GM18517 (cell line): Measurements from ENCODE around the gene ASF1A.

Source experiments
- ATAC-seq: cut with Tn5 transposase; IDR thresholded peaks from one replicate; pipeline ENCODE4 v1.9.1; 2021; ENCODE audit warnings: mild to moderate bottlenecking, moderate library complexity; ENCODE audit not compliant: unreplicated experiment

ASF1A gene

GRCh38 chr6:118912646-118913045 lies 18.7 kb downstream of the ASF1A start:
- no peak for ATAC-seq

DNA sequence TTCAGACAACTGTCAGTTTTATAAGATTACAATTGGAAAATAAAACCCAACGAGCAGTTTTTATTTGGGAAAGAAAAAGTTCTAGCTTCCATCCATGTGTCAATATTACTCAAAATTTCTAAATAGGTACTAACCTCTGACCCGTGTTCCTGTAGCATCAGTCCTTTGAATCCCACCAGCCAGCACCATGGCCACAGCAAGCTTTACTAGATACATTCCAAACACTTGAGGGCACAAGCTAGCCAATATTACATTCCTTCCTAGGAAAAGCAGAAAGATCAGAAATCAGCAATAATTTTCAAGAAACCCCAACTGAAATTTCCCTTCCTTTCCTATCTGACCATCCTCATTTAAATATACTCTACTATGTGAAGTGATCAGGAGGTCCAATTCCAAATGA lies 19.2 kb downstream of the ASF1A start:
- no peak for ATAC-seq

- ATAC-seq: no peak
These were observed 20.6 kb downstream of the ASF1A start for GRCh38 chr6:118914598-118914997.

DNA sequence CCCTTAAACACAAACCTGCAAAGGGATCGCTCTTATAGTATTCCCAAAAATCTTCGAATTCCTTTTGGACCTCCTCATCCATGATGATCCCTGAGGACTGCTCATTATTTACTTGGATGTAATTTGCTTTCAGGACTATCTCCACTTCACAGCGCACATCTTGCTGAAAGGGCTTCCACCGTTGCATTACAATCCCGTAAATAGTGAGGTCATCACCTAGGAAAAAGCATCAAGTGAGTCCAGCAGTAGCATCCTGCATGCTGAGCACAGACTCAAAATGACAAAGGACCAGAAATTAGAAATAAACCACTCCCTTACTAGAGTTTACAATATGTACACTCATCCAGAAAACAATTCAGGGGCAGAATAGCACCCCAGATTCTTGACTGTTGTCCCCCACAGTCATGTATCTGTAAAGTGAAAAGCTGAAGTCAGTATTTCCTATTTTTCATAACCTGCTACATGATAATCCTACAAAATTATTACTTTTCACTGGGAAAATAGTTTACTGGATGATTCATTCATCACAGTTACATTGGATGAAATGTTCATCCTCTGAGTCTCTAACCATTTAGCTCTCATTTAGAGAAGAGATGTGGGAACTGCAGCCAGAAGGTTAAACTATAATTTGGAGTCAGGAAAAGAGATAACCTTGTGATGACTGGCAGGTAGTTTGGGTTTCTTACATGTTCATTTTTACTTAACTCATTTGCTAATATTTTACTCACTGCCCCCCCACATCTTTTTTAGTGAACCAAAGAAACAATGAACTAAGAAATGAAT lies 23.8 kb downstream of the ASF1A start:
- no peak for ATAC-seq

- no peak for ATAC-seq
These were observed 24.4 kb downstream of the ASF1A start for GRCh38 chr6:118918329-118918725.

GRCh38 chr6:118921084-118921483 lies 27.1 kb downstream of the ASF1A start:
- no peak for ATAC-seq

DNA sequence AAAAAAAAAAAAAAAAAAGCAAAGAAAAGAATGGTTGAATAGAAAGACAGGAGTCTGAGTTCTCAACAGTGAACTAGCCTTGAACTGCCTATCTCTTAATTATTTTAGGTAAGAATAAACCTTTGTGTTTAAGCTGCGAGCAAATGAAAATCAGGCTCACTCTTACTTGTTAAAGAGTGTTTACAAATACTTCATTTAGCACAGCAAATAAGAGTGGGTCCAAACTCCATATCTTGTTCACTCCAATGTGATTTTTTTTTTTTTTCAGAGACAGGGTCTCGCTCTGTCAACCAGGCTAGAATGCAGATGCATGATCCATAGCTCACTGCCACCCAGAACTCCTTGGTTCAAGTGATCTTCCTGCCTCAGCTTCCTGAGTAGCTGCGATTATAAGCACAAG lies 29.1 kb downstream of the ASF1A start:
- ATAC-seq: no peak

DNA sequence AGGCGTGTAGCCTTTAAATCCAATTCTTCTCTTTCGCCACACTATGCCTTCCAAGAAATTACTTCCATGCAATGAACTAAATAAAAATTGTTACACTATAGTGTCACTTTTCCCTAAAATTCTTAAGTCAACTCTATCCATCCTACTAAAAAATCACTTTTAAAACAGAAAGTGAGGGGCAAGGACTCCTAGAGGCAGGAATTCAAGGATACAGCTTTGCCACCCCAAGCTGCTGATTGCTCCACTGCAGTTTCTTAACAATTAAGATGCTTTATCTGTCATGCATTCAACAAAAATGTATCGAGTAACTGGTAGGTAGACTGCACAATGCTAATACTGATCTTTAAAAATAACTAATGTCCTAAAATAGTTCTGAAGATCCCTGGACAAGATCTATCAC lies 36.7 kb downstream of the ASF1A start:
- ATAC-seq: no peak

GRCh38 chr6:118931436-118931835 lies 37.5 kb downstream of the ASF1A start:
- no peak for ATAC-seq

DNA sequence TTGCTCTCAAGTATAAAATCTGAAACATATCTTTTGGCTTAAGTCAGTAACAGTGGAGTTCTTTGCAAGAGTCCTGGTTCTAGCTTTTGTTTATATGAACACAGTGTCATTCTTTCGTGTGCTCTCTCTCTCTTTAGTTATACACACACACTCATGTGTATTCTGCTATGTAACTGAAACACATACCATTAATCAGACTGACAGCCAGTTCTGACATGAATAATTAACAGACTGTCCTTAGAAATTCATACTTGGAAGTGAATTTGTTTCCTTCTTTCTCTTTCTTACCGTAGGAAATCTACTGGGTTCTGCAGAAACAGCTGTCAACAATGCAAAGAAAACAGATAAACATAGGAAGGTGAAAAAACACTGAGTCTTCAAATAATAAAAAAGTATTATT lies 38.5 kb downstream of the ASF1A start:
- ATAC-seq: no peak

DNA sequence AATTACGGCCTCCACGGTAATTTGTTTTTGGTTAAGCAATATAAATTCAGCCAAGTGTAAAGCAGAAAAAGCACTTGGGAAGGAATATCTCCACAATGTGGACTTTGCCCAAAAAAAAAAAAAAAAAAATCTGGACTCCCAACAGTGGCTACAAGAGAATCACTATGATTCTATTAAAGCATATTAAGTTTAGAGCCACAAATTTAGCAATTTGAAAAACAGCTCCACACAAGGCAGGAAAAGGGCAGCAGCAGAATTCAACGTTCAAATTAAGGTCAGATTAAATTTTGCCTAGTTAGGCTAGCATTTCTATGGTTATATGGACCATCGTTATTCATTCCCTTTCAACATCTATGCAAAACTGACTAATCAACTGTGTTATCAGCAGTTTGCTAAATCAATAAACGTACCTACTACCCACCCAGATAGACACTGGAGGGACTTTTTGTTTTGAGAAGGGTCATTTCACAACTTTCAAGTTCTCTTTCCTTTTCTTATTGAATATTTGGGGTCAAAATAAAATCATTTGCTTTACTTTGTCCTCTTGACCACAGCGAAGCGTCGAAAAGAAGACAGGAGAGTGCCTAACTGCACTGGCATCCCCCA lies 40.0 kb downstream of the ASF1A start:
- peak; percentile 26 for ATAC-seq

DNA sequence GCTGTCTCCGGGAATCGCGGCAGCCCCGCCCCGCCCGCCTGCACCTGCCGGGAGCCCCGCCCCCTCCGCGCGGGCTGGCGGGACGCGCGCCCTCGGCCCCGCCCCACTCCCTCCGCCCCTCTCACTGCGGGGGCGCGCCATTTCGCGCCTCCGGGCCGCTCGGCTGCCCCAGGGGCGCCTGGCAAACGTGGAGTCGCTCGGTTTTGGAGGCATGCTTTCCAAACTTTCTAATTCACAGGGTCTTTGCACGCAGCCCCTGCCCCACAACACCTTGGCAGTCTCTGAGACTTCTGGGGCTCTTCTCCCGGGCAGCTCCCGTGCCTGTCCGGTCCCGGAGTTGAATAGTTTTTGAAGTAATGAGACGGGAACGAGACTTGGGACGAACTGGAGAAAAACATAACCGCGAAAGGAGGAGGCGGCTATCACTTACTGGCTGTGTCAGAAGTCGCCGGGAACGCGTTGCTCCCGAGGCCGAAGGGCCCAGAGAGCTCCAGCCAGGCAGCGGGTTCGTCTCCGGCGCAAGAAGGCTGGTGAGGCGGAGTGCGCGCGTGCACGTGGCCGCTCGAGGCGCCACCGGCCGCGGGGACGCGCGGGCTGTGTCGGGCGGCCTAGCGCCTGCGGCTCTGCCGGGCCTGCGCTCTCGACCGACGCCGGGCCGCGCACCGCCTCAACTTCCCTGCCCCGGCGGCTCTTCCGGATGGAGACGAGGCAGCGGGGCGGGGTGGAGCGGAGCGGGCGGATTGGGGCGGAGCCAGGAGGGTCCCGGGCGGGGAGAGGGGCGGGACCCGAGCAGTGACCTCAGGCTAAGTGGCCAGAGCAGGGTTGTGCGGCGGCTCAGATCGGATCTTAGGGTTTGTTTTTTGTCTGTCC lies 40.7 kb downstream of the ASF1A start, which contains the start of gene MCM9:
Gene MCM9, minus strand, starts transcription at position 699 of the 870 bp plus-strand sequence. CDS start 3,436 bp downstream, outside the sequence.
- ATAC-seq: peak; percentile 87

GRCh38 chr6:118935331-118935668 lies 41.3 kb downstream of the ASF1A start:
- peak; percentile 24 for ATAC-seq

DNA sequence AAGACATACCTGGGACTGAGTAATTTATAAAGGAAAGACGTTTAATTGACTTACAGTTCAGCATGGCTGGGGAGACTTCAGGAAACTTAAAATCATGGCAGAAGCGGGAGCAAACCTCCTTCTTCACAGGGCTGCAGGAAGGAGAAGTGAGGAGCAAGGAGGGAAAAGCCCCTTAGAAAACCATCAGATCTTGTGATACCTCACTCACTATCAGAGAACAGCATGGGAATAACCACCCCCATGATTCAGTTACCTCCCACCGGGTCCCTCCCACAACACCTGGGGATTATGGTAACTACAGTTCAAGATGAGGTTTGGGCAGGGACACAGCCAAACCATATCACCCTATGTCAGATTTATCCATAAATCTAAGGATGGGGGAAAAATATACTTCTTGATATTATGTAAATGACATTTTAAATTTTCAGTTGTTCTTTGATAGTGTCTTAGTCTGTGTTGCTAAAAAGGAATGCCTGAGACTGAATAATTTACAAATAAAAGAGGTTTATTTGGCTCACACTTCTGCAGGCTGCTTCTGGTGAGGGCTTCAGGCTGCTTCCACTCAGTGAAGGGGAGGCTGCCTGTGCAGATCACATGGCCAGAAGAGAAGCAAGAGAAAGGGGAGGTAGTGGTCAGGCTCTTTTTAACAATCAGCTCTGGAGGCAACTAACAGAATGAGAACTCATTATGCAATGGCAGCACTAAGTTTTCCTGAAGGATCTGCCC lies 42.2 kb downstream of the ASF1A start:
- ATAC-seq: no peak

- no peak for ATAC-seq
These were observed 45.7 kb downstream of the ASF1A start for GRCh38 chr6:118939683-118940082.

DNA sequence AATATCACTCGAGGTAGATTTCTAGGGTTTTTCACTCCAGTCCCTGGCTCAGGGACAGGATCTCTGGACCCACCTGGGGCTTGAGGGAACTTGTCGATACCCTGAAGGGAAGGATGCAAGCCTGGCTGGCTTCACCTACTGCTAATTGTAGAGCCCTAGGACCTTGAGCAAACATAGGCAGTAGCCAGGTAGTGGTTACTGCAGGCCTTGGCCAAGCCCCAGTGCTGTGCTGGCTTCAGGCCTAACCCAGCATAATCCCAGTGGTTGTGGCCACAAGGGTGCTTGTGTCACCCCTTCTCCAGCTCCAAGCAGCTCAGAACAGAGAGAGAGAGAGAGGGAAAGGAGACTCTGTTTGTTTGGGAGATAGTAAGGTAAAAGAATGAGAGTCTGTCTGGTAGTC lies 46.8 kb downstream of the ASF1A start:
- ATAC-seq: no peak

- no peak for ATAC-seq
These were observed 51.3 kb downstream of the ASF1A start for GRCh38 chr6:118945217-118945616.

DNA sequence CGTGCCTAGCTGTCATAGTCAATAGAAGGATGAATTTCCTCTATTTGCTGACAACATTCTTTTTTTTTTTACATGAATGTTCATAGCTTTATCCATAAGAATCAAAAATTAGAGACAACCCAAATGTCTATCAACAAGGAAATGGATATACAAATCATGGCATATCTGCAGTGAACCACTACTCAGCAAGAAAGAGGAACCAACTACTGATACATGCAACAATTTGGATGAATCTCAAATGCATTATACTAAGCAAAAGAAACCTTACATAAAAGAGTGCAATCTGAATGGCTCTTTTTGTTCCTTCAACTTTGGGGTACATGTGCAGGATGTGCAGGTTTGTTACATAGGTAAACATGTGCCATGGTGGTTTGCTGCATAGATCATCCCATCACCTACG lies 58.7 kb downstream of the ASF1A start:
- ATAC-seq: no peak

GRCh38 chr6:118953391-118953790 lies 59.4 kb downstream of the ASF1A start:
- no peak for ATAC-seq
